Activated CD8-positive, alpha-beta T cell treated with anti-CD3 and anti-CD28 coated beads for 36 hours (primary cell): ENCODE measurements around the gene PCDHA2. TPM values are rescaled to one million over a fixed set of nuclear protein-coding genes. Genes with fewer than 3 reads are reported as not detected.
"Not testable (repeated sequence)": the region's sequence is repeated elsewhere in the genome, so short reads cannot be mapped to it uniquely, and the experiment has no call there.

ENCODE experiments used
- ATAC-seq: fragments of 200-7000 bp; cut with Tn5 transposase; one replicate; pipeline ENCODE4 v1.10.0; 2021; ENCODE audit warnings: mild to moderate bottlenecking, moderate library complexity
- CTCF ChIA-PET: fragments of 350-600 bp; sonication (Branson Sonifier 250); formaldehyde crosslinking; loops from one replicate; lab custom pipeline; 2021; ENCODE audit warnings: antibody characterized with exemption; lab: Charles Lee
- POLR2A ChIA-PET: fragments of 350-600 bp; sonication (Branson Sonifier 250); formaldehyde crosslinking; loops from one replicate; lab custom pipeline; 2021; ENCODE audit warnings: antibody characterized with exemption; lab: Charles Lee
- DNase-seq: peaks from one replicate; pipeline ENCODE4 v3.0.0-alpha.2; 2020
- H3K27ac Mint-ChIP-seq: one replicate; pipeline ENCODE4 v1.8.0; 2021; ENCODE audit warnings: mild to moderate bottlenecking, mixed read lengths
- H3K27me3 Mint-ChIP-seq: one replicate; pipeline ENCODE4 v1.8.0; 2021; ENCODE audit warnings: mixed read lengths
- H3K36me3 Mint-ChIP-seq: one replicate; pipeline ENCODE4 v1.8.0; 2021; ENCODE audit warnings: low read depth, mixed read lengths
- H3K4me1 Mint-ChIP-seq: one replicate; pipeline ENCODE4 v1.8.0; 2021; ENCODE audit warnings: low read depth, mixed read lengths
- H3K4me3 Mint-ChIP-seq: one replicate; pipeline ENCODE4 v1.8.0; 2021; ENCODE audit warnings: mild to moderate bottlenecking, moderate library complexity, mixed read lengths
- H3K9me3 Mint-ChIP-seq: one replicate; pipeline ENCODE4 v1.8.0; 2021; ENCODE audit warnings: mixed read lengths
- CTCF ChIP-seq: fragments of 200-600 bp; IDR thresholded peaks from one replicate; pipeline ENCODE4 v1.8.0; 2022; ENCODE audit warnings: antibody characterized with exemption, mild to moderate bottlenecking
- intact Hi-C: fragments of 100-400 bp; cut with micrococcal nuclease; formaldehyde crosslinking; loops from one replicate; pipeline ENCODE4 v1.10.0; 2022
- total RNA-seq, 2 experiments: library from RNA; stranded (reverse); gene quantifications; one replicate each; pipeline ENCODE4 v1.2.3, GENCODE V29; 2021

The PCDHA2 gene
- total RNA-seq, 2 experiments from 2014 or later: not detected

- intact Hi-C loops: no loop called here
- H3K9me3 Mint-ChIP-seq: peaks cover 35% of the 10 kb centered on the region
- POLR2A ChIA-PET: no interaction called here
Observed at GRCh38 chr5:140785905-140786686, 8.6 kb upstream of the PCDHA2 start, which contains the start of gene PCDHA1. TSS of gene PCDHA1 (plus strand) at chr5:140786140.

GRCh38 chr5:140787422-140787821 lies 7.2 kb upstream of the PCDHA2 start:
- CTCF ChIA-PET: interaction anchor here (1.6 kb wide), 1 partner anchor 8 kb away, joined by 5 read pairs; no protein-coding TSS in a partner anchor
- ATAC-seq, H3K4me3 Mint-ChIP-seq, DNase-seq, intact Hi-C loops, H3K4me1 Mint-ChIP-seq, POLR2A ChIA-PET, H3K27ac Mint-ChIP-seq: not testable (repeated sequence)
- Mint-ChIP-seq H3K36me3 (peaks cover 14% of the 10 kb centered on the region), H3K27me3 (peaks cover 21% of the 10 kb centered on the region), H3K9me3 (peaks cover 28% of the 10 kb centered on the region)

More at GRCh38 chr5:140785905-140786686, 8.6 kb upstream of the PCDHA2 start, which contains the start of gene PCDHA1:
- Mint-ChIP-seq H3K27ac (no peak within 1 kb of the TSS), H3K4me1 (no peaks in the 10 kb centered on the region), H3K36me3 (peaks cover 17% of the 10 kb centered on the region), H3K4me3 (no peak within 1 kb of the TSS), H3K27me3 (peaks cover 19% of the 10 kb centered on the region)
- DNase-seq (no peak), ATAC-seq (no peak)
- CTCF ChIA-PET: interaction anchor here (0.7 to 1.6 kb wide), 8 partner anchors 9 to 177 kb away, joined by 3 to 5 read pairs (median 3); partner anchors contain the start of gene PCDHA4
- no peak for TF ChIP-seq CTCF

GRCh38 chr5:140787849-140788504 lies 6.7 kb upstream of the PCDHA2 start:
- ATAC-seq, DNase-seq, H3K4me1 Mint-ChIP-seq, H3K27ac Mint-ChIP-seq, POLR2A ChIA-PET, H3K4me3 Mint-ChIP-seq, CTCF ChIA-PET, intact Hi-C loops: not testable (repeated sequence)
- peaks cover 14% of the 10 kb centered on the region for H3K36me3 Mint-ChIP-seq
- peaks cover 24% of the 10 kb centered on the region for H3K27me3 Mint-ChIP-seq
- peaks cover 25% of the 10 kb centered on the region for H3K9me3 Mint-ChIP-seq

GRCh38 chr5:140791089-140791488 lies 3.6 kb upstream of the PCDHA2 start:
- Mint-ChIP-seq H3K4me3 (no peak overlapping the region), H3K27ac (no peak overlapping the region), H3K4me1 (no peaks in the 10 kb centered on the region), H3K36me3 (peaks cover 16% of the 10 kb centered on the region), H3K9me3 (peaks cover 31% of the 10 kb centered on the region), H3K27me3 (peaks cover 29% of the 10 kb centered on the region)
- ATAC-seq: no peak
- ChIA-PET CTCF (no interaction called here), POLR2A (no interaction called here)
- intact Hi-C loops: no loop called here
- no peak for TF ChIP-seq CTCF
- DNase-seq: no peak

- intact Hi-C loops: no loop called here
- POLR2A ChIA-PET: no interaction called here
Observed at GRCh38 chr5:140795259-140795641, 598 bp downstream of the PCDHA2 start.

GRCh38 chr5:140796072-140796717 lies 1.5 kb downstream of the PCDHA2 start:
- H3K4me3 Mint-ChIP-seq, intact Hi-C loops, ATAC-seq, POLR2A ChIA-PET, H3K4me1 Mint-ChIP-seq, H3K36me3 Mint-ChIP-seq, H3K27ac Mint-ChIP-seq, DNase-seq: not testable (repeated sequence)
- Mint-ChIP-seq H3K9me3 (peaks cover 23% of the 10 kb centered on the region), H3K27me3 (peaks cover 19% of the 10 kb centered on the region)
- CTCF ChIA-PET: interaction anchor here (1.3 kb wide), 1 partner anchor 24 kb away, joined by 3 read pairs; no protein-coding TSS in a partner anchor

More at GRCh38 chr5:140795259-140795641, 598 bp downstream of the PCDHA2 start:
- no peak for TF ChIP-seq CTCF
- no peaks in the 10 kb centered on the region for H3K4me1 Mint-ChIP-seq
- H3K4me3 Mint-ChIP-seq: no peak overlapping the region
- CTCF ChIA-PET: interaction anchor here (1.0 to 1.3 kb wide), 3 partner anchors 9 to 13 kb away, joined by 3 to 5 read pairs (median 5); partner anchors contain the start of genes PCDHA1 and PCDHA4
- peaks cover 7% of the 10 kb centered on the region for H3K36me3 Mint-ChIP-seq
- no peak for ATAC-seq
- no peak for DNase-seq
- peaks cover 22% of the 10 kb centered on the region for H3K9me3 Mint-ChIP-seq
- H3K27me3 Mint-ChIP-seq: peaks cover 20% of the 10 kb centered on the region
- no peak overlapping the region for H3K27ac Mint-ChIP-seq
